Left lobe of liver (tissue), 2 donors: ENCODE data around the gene DNAJA1. TPM values are rescaled to one million over a fixed set of nuclear protein-coding genes. Genes with fewer than 3 reads are reported as not detected.

ENCODE experiments used
- ATAC-seq: fragments of 200-7000 bp; cut with Tn5 transposase; one replicate; pipeline ENCODE4 v1.9.1; 2020; ENCODE audit warnings: mild to moderate bottlenecking, moderate library complexity
- DNase-seq: peaks from one replicate; pipeline ENCODE4 v3.0.0-alpha.2; 2020; ENCODE audit warnings: low spot score
- total RNA-seq: library from RNA; stranded (reverse); gene quantifications from one replicate; pipeline ENCODE4 v1.2.1, GENCODE V29; 2021
- donor health status: DM: no; HTN: no; CAD: no; lungs with moderate emphysema.
- donor health status: DM: no; HTN: yes; CAD: no.

Gene DNAJA1
- total RNA-seq, 1 donor from 2014 or later = 56.8 TPM

- ATAC-seq = peak; percentile 62
- peak; percentile 74 for DNase-seq
Observed at GRCh38 chr9:33025572-33026342, 684 bp downstream of the DNAJA1 start.

GRCh38 chr9:33029231-33029786 is 4.2 kb downstream of the DNAJA1 start:
- ATAC-seq = peak; percentile 22
- DNase-seq = no peak

- ATAC-seq (no peak), DNase-seq (no peak)
Observed at GRCh38 chr9:33030285-33030684, 5.2 kb downstream of the DNAJA1 start.

- DNase-seq (no peak), ATAC-seq (no peak)
Observed at GRCh38 chr9:33032292-33032691, 7.2 kb downstream of the DNAJA1 start.

GRCh38 chr9:33032865-33033264 is 7.8 kb downstream of the DNAJA1 start:
- ATAC-seq (peak; percentile 44), DNase-seq (no peak)

GRCh38 chr9:33040792-33041431 is 15.8 kb downstream of the DNAJA1 start:
- DNase-seq (no peak), ATAC-seq (no peak)

GRCh38 chr9:33041432-33042188 is 16.5 kb downstream of the DNAJA1 start:
- ATAC-seq (no peak), DNase-seq (no peak)

- ATAC-seq (peak; percentile 68), DNase-seq (no peak)
Observed at GRCh38 chr9:33042473-33042872, 17.4 kb downstream of the DNAJA1 start.

- ATAC-seq (no peak), DNase-seq (no peak)
Observed at GRCh38 chr9:33043671-33044070, 18.6 kb downstream of the DNAJA1 start.

GRCh38 chr9:33044162-33044673 is 19.1 kb downstream of the DNAJA1 start:
- peak; percentile 80 for DNase-seq
- peak; percentile 70 for ATAC-seq

- peak; percentile 64 for DNase-seq
- peak; percentile 79 for ATAC-seq
Observed at GRCh38 chr9:33044677-33045282, 19.7 kb downstream of the DNAJA1 start.

- no peak for DNase-seq
- no peak for ATAC-seq
Observed at GRCh38 chr9:33046061-33046460, 21.0 kb downstream of the DNAJA1 start.

GRCh38 chr9:33048054-33048465 is 23.0 kb downstream of the DNAJA1 start:
- ATAC-seq (no peak), DNase-seq (no peak)

- ATAC-seq (no peak), DNase-seq (no peak)
Observed at GRCh38 chr9:33049680-33050361, 24.7 kb downstream of the DNAJA1 start.

- ATAC-seq = no peak
Observed at GRCh38 chr9:33051144-33051543, 26.1 kb downstream of the DNAJA1 start.

GRCh38 chr9:33065157-33066076 is 40.3 kb downstream of the DNAJA1 start:
- DNase-seq (no peak), ATAC-seq (no peak)

More at GRCh38 chr9:33051144-33051543, 26.1 kb downstream of the DNAJA1 start:
- DNase-seq = no peak

GRCh38 chr9:33068991-33069390 is 43.9 kb downstream of the DNAJA1 start:
- no peak for DNase-seq

GRCh38 chr9:33076046-33077004 is 51.3 kb downstream of the DNAJA1 start, which contains the start of gene SMU1:
Gene SMU1 (minus strand): TSS chr9:33076674. CDS start chr9:33076608, 66 bp downstream.
- peak; percentile 96 for ATAC-seq
- peak; percentile 97 for DNase-seq

More at GRCh38 chr9:33068991-33069390, 43.9 kb downstream of the DNAJA1 start:
- no peak for ATAC-seq
